ENCODE measurements around the gene ABHD17A.
A peak's percentile ranks its signal among the peaks of the same experiment; 100 is the strongest.

The ABHD17A gene

DNA sequence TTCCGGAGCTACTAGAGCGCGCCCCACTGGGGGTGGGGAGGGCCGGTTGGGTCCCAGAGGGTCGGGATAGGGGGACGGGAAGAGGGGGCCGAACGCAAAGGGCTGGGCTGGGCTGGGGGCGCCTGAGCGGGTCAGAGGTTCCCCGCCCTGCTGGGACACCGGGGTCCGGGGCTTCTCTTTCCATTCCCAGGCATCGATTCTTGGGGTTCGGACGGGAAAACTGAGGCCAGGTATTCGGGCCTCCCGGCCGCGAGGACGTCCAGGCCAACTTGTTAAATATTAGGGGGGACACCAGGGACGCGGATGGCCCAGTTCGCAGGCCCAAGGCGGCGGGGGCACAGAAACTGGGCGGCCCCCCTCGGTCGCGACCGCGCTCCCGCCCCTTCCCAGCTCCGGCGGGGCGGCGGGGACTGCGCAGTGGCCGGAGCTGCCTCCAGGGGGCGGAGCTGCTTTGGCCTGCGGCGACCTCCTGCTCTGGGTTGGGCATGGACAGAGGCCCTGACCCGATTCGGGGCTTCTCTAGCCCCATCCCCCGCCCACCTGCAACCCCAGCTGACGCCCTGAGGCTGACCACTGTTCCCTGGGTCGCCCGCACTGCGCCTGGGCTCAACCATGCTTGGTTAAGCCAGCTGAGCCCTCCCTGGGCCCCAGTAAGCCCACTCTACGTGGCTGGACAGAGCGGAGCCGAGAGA lies 20.7 kb downstream of the ABHD17A start:
- peak; percentile 77 for DNase-seq (ENCODE audit: low spot score)

DNA sequence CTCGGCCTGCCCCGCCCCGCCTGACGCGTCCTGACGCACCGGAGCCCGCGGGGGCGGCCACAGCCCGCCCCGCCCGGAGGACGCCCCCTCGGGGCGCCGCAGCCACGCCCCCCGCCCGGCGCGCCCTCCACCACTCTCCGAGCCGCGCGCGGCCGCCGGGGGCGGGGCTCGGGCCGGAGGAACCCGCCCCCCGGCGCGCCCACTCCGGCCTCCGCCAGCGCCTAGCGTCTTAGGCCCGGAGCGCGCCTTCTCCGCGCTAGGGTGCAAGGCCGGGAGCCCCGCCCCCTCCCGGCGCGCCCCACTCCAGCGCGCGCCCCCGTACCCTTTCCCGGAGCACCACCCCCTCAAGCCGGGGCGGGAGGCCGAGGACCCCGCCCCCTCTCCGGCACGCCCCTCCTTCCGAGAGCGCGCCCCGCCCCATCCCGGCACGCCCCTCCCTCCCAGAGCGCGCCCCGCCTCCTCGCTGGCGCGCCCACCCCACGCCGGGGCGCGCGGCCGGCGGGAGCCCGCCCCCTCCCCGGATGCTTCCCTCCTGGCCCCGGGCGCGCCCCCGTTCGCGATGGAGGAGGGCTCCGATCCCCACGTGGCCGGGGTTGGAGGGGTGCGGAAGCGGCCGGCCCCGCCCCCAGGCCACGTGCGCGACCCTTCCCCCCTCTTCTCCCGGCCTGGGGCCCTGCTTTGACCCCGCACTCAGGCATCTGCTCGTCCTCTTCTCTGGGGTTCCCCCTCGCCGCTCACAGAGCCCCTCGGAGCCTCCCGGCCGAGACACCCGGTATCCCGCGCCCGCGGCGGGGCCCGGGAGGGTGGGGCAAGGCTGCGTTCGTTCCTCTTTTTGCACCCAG lies 21.4 kb downstream of the ABHD17A start:
- peak; percentile 93 for DNase-seq (ENCODE audit: low spot score)

DNA sequence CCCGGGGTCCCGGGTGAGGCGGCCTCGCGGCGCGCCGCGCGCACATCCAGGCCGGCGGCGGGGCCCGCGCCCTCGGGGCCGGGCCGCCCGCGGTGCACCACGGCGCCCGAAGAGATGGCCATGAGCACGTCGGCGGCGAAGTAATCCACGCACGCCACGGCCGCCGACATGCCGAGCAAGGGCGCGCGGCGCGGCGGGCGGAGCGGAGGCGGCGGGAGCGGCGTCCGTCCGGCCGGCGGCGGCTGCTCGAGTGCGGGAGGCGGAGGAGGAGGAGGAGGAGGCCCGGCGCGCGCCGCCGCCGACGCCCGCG lies 22.0 kb downstream of the ABHD17A start, which contains the start of gene KLF16:
TSS of gene KLF16 (minus strand) at position 252 of the 310 bp plus-strand sequence. CDS start at position 170, 82 bp downstream.
- no peak for DNase-seq (ENCODE audit: low spot score)

DNA sequence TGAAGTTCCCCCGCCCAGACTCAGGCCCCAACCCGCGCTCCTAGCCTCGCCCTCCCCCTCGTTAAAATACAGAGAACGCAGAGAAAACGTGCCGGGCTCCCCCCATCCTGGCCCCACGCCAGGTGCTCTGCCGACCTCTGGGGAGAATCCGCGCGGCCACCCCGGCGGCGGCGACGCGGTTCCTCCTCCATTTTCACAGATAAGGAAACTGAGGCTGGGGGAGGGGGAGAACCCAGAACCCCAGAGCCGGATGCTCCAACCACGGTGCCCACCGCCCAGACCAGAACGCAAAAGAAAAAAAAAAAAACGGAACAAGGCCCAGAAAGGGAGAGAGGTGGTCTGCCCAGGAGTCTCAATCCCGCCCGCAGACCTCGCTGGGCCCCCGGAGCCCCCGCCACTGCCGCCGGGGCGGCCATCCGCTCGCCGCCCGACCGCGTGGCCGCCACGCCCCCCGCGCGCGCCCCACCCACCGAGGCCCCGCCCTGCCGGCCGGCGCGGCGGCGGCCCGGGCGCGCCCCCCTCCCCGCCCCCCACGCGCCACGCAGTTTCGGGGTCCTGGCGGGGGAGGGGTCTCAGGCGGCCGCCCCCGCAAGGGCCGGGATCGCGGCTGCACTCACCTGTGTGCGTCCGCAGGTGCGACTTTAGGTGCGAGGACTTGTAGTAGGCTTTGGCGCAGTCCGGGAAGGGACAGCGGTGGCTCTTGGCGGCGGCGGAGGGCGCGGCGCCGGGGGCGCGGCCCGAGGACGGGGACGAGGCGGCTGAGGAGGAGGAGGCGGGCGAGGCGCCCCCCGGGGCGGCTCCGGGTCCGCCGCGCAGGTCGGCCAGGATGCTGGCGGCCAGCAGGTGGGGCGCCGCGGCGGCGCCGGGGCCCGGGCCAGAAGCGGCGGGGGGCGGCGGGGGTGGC lies 22.6 kb downstream of the ABHD17A start:
- DNase-seq (ENCODE audit: low spot score), result peak; percentile 54

DNA sequence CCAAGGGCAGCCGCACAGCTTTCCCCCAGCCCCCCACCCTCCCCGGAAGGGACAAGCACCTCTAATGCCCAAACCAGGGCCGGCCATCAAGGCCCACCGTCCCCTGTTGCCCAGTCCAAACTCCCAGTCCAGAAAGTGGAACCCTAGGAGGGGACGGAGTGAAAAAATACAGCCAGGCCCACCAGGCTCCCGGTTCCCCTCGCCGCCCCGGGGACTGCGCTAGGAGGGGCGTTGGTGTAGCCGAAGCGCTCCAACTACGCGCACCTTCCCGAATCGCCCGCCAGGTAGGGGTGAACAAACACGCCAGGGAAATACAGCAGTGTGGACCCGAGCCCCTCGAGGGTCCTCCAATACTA lies 23.2 kb downstream of the ABHD17A start:
- no peak for DNase-seq (ENCODE audit: low spot score)

DNA sequence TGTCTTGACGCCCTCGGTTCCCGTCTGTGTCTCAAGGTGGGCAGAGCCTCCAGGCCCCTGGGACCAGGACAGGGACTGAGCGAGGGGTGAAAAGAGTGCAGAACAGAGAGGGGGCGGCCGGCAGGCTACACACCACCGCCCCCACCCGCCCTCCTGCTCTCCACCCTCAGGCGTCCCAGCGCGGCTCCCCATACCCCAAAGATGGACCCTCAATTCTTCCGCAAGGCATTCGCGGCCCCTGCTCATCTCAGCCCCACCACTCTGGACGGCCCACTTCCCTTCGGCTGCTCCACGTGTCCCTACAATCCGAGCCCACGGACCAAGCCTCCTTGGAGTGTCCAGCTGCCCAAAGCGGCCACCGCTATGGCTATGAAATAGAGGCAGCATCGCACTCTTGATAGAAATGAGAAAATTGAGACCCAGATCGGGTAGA lies 23.7 kb downstream of the ABHD17A start:
- DNase-seq (ENCODE audit: low spot score), result no peak

DNA sequence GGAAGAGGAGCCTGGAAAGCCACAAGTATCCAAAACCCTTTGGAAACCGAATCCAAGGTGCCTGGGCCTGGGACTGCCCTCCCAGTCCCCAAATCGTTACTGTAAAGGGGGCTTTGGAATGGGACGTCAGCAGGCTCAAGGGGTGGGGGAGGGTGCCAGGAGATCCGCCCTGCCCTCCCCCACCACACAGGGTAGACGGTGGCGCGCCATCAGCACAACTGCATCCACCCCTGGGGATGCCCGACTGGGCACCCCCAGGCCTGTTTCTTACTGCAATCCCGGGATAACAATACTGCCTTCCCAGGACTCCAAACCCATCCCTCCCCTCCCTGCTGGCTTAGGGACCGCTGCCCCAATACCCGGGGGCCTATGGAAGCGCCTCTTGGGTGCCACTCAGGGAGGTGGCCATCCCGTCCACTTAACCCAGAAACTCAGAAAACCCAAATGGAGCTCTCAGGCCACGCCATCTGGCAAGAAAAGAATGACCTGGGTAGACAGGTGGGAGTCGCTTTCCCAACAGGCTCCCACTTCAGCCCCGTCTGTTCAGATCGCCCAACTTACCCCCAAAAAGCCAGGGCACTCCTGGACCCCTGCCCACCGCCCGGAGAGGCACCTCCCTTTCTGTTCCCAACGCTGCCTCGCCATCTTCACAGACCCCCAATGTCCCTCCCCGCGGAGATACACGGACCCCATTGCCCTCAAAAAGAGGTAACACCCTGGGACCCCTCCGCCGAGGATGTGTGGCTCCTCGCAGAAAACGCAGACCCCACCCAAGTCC lies 24.3 kb downstream of the ABHD17A start:
- no peak for DNase-seq (ENCODE audit: low spot score)

DNA sequence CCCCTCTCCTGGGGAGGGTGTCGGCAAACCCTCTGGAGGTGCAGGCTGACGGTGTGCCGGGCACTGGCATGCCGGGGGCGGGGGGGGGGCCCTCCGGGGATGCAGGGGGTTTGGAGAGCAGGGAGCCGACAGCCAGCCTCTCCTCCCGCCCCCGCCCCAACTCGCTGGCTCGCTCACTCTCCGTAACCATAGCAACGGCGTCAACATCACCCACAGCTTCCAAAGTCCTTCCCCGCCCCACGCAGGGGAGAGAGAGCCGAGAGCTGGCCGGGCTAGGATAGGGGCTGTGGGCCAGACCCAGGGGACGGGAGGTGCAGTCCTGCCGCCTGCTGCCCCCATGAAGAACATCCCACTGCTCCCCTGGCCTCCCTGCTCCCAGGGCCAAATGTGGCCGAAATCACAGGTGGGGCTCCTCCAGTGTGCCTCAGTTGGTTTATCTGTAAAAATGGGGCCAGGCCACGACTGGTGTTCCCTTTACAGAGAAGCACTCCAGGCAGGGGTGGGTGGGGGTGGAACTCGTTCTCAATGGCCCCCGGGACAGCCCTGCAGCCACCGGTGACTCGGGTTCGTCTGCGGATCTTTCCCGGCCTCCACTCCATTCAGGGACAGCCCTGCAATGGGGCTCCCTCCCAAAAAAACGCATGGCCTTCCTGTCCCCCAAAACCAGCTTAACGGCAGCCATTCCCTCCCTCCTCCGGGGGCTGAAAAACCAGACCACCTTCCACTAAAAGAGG lies 25.1 kb downstream of the ABHD17A start:
- DNase-seq (ENCODE audit: low spot score), result peak; percentile 29

DNA sequence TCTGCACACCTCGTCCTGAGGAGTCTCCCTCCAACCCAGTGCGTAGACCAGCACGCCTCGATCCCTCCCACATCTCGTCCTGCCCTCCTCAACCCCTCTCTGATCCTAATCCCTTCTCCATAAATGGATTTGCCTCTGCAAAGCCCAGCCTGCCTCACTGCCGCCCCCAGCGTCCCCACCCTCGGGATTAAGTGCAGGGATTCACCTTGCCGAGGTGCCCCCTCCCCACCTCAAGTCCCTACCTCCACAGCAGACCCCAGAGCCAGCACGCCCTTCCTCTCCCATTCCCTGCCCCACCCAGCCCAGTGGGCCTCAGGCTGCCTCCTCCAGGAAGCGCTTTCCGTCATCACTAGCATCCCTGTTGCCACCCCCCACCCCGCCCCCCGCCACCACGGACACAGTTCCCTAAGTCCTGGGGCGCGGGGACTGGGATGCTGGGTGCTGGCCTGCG lies 25.9 kb downstream of the ABHD17A start:
- DNase-seq (ENCODE audit: low spot score), result no peak

DNA sequence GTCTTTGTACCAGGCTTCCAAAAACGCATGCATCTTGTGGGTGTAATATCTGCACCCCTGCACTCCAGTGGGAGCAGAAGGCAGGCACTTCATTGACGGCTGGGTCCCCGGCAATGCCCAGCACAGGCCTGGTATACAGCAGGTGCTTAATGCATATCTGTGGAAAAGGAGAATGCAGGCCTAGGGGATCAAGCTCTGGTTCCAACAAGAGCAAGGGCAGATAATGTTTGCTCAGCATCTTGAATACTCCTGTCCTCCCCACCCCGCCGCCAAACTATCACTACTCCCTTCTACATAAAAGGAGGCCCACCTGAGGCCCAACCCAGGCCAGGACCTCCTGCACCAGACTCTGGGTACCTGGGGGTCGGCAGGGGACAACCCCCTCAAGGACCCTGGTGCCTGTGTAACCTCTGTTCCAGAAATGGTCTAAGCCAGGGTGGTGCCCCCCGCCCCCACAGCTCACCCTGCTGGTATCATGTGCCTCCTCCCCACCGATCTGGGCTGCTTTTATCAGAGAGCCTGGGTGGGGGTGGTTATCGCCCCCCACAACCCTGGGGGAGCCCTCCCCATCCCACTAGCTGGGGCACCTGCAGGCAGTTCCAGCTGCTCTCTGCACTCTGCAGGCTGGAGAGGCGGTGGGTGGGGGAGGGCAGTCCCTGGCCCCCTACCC lies 26.7 kb downstream of the ABHD17A start:
- DNase-seq (ENCODE audit: low spot score), result no peak

DNA sequence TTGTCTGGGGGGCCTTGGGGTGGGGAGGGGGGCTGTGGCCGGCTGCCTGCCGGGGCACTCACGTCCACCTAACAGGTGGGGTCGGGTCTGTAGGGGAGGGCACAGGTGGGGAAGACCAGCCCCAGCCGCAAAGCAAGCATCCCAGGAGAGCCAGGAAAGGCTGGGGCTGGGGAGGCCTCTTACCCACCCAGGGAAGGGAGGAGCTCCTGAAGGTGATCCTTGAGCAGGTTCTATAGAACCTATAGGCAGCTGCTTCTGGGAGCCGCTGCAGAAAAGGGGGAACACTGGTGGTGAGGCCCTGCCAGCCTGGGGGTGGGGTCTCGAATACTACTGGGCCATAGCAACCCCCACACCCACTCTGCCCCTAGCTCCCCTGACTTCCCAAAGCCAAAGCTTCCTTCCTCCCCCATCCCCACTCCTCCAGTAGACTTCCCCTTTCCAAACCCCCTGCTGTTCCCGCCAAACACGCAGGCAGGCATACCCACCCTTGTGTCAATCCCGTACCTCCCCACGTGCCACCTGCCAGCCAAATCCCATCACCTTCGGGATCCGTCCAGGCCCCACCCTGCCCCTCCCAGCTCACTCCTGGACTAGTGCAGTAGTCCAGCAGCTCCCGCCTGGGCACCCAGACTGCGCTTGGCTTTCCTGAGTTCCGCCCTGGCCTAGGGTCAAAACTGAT lies 27.5 kb downstream of the ABHD17A start:
- DNase-seq (ENCODE audit: low spot score), result no peak

DNA sequence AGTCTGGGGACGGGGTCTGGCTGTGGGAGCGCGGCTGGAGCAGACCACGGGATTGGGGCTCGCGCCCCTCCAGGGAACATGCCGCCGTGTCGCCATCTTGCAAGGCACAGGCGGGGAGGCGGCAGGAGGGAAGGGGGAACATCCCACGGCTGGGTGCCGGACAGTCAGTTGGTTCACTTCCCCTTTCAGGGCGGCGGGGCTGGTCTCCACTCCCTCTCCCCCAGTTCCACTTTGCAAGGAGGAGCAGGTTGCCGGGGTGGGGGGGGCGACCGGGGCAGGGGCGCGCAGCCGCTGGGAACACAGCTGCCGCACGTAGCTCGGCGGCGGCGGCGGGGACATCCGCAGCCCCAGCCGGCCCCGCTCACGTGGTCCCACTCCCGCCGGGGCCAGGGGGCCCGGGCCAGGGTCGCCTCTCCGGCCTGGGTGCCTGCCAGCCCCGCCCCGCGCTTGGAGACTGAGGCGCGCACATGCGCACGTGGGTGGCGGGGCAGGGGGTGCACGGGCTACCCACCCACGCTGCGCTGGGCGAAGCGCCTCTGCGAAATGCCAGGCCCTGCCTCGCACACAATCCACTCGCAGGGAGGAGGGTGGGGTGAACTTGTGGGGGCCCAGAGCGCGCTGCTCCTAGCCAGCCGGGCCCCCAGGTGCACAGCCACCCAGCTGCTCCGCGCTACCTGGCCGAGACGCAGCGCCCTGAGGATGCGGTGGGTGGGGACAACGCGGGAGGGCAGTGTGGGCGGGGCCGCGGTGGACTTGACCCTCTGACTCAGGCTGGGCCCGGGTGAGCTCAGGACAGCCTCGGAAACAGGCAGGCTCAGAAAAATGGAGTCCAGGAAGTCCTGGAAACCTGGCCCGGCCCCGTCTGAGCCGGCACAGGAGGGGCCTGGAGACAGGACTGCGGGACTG lies 28.3 kb downstream of the ABHD17A start:
- peak; percentile 79 for DNase-seq (ENCODE audit: low spot score)

DNA sequence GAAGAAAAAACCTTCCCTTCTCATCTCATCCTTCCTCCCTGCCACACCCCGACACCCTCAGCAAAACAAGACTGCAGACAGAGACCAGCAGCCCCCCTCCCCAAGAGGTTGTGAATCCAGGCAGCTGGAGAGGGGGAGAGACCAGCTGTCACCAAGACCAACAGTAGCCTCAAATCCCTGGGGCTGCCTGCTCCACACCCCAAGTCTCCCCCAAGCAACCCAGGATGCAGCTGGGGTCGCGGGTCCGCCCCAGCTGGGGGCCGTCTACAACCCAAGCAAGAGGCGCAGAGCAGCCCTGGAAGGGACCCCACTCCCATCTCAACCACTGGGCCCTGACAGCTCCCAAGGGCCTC lies 29.0 kb downstream of the ABHD17A start:
- DNase-seq (ENCODE audit: low spot score), result no peak

DNA sequence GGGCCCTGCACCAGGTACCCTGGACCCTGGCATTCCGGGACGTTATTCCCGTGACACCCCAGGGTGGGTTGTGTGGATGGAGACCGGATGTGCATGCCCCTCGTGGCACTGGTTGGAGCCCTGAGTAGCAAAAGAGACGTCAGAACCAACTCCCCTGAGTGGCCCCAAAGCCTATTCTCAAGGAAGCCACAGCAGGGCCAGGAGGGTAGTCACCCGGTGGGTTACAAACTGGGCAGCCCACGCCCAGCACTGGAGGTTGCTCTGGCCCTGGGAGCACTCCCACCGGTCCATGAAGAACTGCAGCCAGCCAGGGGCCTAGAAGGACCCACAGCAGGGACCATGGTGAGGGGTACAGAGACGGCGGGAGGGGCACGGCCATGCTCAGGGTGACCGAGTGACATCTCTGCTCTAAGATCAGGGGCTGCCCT lies 29.5 kb downstream of the ABHD17A start:
- no peak for DNase-seq (ENCODE audit: low spot score)

DNA sequence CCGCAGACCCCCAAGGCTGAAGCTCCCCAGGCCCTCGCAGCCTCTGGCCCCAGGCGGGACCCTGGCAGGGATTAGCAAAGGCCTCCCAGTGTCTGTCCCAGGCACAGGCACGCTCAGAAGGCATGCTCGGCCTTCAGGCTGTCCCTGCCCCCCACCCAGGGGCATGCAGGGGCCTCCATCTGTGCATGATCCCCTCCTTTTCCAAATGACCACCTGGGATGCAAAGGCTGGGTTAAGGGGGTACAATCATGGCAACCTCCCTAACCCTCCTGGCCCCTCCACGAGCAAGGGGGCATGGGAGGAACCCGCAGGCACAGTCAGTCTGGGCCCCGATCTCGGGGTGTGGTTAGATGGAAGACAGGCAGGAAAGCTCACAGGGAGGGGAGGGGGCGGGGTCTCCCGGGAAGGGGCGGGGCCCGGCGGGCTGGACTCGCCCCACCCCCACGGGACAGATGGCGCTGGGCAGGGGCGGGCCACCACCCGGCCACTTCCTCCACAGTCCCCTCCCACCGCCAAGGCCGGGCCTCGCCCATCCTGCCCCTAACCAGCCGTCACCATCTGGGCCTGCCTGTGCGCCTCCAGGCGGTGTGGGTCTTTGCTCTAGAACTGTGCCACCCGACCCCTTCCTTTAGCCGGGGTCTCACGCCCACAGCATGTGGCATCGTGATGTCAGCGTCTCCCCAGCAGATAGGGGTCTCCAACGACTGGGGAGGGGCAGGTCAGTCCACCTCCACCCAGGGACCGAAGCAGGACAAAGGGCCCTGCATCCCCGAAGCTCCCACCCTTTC lies 30.1 kb downstream of the ABHD17A start:
- DNase-seq (ENCODE audit: low spot score), result peak; percentile 16

DNA sequence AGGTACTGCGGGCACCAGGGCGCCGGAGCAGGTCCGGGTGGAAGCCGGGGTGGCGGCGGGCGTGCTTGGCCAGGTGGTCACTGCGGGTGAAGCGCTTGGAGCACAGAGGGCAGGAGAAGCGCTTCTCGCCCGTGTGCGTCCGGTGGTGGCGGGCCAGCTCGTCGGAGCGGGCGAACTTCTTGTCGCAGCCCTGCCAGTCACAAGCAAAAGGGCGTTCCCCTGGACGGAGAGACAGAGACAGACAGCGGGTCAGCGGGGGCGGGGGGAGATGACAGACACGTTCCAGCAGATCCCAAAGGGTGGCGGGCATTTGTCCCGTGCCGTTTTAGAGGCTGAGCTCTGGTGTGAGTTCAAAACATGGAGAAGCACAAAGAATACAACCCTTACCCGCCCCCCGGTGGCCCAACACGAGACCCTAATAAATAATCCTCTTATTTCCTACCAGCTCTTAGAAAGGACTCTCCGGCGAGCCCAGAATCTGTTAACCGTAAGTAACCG lies 30.7 kb downstream of the ABHD17A start:
- DNase-seq (ENCODE audit: low spot score), result no peak

DNA sequence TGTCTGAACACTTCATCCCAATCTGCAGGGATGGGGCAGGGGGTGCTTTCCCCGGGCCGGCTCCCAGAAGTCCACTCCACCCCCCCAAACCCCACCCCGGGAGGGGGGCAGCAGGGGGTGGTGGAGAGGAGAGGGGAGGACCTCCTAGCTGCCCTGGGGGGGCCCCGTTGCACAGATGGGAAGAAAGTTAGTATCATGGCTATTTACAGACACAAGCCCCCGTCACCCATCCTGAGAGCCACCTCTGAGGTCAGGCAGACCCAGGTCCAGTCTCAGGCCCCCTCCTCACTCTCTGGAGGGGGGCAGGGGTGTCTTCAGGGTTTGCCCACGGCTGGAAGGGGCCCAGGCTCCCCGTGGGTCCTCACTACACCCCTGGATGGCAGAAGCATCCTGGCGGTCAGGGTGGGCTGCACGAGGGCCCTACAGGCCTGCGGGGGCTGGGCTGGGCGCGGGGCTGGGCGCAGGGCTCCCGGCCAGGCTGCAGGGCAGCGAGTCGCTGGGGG lies 31.2 kb downstream of the ABHD17A start:
- no peak for DNase-seq (ENCODE audit: low spot score)

Data from LoVo (cell line).